Bone marrow (tissue), 2 donors: ENCODE data around the gene FGF18.

Experiments used
- DNase-seq, 2 donors: peaks; one replicate each; lab custom pipeline; 2025; lab: John Stamatoyannopoulos, UW

FGF18 gene

DNA sequence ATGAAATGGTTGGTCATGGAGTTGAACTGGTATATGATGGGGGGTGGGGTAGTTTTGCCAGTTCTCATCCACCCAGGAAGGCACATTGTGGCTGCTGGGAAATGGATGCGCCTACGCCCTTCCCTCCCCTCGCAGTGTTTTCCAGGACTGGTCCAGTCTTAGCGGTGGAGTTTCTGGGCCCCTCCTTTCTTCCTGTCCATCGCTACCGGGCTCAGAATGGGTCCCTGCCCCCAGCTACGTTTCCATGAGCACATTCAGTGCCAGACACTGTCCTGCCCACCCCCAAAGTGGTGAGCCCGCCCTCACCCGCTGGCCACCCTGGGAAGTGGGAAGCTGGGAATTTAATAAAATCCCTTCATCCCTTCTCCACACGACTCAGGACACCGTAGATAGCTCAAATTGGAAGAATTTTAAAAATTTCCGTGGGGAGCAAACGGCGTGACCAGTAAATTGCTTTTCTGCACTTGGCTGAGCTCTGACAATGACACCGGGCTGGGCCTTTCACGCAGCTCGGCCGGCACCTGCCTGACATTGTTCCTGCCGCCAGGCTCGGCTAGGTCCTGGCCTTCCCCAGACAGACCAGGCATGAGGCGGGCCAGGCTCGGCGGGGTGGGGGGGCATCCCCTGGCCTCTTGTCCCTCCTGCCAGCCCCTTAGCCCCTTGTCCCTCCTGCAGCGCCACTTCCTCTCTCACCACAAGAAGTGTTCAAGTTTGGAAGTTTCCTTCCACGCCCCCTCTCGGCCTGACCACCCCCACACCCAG, 3.6 kb downstream of the FGF18 start:
- DNase-seq, result no peak

GRCh38 chr5:171424726-171425125, 5.3 kb downstream of the FGF18 start:
- no peak for DNase-seq

- DNase-seq, result no peak
Observed at GRCh38 chr5:171425596-171426244, 6.3 kb downstream of the FGF18 start.

DNA sequence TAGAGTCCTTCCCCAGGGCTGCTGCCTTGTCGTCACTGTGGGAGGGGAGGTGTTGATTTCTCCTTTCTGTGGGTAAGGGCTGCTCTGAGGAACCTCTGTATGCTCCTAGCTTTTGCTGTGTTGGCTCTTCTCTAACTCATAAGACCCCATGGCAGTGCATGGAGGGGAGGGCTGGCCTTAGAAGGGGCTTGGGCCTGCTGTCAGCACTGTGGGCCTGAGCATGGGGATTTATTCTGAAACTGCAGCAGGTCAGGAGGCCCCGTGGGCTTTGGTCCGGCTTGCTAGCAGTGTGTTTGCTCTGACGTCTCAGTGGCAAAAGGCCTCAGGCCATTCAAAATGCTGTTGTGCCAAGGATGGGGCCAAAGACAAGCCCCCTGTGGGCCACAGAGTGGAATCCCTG, 6.8 kb downstream of the FGF18 start:
- DNase-seq, result no peak

DNA sequence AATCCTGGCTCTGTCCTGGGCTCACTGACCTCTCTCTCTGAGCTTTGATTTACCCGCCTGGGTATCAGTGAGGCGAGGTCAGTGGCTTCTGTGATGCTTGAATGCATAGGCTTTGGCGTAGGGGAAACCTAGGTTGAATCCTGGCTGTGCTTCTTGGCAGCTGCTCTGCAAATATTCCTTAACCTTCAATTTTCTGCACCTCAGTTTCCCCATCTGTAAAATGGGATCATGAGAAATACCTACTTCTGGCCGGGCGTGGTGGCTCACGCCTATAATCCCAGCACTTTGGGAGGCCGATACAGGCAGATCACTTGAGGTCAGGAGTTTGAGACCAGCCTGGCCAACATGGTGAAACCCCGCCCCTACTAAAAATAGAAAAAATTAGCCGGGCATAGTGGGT, 7.2 kb downstream of the FGF18 start:
- DNase-seq, result no peak

DNA sequence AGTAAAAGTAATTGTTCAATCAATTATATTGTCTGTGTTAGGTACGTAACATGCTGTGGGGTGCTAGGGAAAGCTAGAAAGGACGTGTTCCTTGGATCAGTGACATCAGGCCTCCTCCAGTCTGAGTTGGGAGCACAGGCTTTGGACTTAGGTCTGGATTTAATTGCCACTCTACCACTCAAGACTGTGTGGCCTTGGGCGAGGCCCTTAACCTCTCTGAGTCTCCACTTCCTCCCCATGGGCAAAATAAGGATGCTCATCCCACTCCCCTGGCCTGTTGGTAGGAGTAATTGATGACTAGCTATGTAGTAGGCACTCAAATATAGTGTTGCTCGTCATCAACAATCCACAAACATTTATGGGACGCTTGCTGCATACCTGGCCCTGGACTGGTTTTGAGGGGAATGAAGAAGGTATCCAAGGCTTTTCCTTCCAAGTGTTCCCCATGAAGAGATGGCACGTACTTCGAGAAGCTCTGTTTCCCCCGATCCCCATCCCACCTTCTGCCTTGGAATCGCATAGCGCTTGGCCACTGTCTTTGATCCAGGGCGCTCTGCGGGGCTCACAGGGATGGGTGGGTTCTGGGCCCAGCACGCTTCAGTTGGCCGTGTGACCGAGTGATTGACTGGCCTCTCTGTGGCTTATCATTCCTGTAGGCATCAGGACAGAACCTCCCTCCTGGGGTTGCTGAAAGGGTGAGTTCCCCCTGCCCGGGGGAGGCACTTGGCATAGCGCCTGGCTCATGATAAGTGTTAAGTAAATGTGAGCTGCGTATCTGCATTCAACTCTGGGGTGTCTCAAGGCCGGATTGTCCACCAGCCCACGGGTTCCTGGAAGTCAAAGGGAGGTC, 8.1 kb downstream of the FGF18 start:
- no peak for DNase-seq

GRCh38 chr5:171428168-171428696, 8.8 kb downstream of the FGF18 start:
- no peak for DNase-seq

GRCh38 chr5:171428809-171429542, 9.5 kb downstream of the FGF18 start:
- DNase-seq, result no peak

DNA sequence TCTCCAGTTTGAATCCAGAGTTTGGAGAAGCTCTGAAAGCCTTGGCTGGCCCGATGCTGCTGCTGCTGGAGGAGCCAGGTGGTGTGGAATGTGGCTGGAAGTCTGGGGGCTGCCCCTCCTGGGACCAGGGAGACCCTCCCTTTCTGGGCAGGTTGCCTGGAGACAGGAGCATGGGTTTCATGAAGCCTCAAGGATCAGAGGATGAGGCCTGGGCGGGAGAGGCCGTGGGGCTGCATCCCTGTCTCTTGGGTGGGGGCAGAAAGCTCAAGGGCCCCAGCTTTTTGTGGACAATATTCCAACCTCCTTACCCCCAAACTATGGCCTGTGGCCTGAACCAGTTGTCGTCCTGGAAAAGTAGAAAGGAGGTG, 10.1 kb downstream of the FGF18 start:
- no peak for DNase-seq

- DNase-seq, result no peak
Observed at GRCh38 chr5:171431251-171431777, 11.9 kb downstream of the FGF18 start.

- no peak for DNase-seq
Observed at GRCh38 chr5:171432076-171432475, 12.6 kb downstream of the FGF18 start.

DNA sequence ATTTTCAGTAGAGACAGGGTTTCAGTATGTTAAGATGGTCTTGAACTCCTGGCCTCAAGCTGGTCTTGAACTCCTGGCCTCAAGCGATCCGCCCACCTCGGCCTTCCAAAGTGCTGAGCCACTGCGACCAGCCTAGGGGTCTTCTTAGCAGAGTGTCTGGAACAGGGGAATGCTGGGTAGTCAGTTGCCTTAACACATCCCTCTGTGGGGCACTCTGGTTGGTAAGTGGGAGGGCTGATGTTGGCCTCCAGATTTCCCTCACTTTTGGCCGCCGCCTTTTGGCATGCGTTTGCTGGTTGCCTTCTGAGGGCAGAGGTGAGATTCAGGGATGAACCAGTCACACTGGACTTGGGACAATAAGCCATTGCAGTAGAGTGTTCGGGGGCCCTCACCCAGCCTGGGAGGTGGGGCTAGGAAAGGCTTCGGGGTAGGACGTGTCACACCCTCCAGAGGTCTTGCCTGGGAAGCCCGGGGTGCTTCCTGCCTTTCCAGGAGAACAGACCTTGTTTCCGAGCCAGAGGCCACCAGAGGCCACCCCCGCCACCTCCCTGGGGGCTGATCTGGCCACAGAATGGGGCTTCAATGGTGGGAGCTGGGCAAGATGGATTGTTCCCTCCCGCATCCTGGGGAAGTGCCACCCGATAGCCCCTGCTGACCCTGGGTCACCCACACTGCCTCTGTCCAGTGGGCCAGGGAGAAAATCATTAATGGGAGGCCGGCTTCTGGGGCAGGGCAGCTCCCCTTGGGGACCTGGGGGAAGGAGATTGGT, 13.3 kb downstream of the FGF18 start:
- no peak for DNase-seq

- no peak for DNase-seq
Observed at GRCh38 chr5:171433352-171433698, 13.9 kb downstream of the FGF18 start.

DNA sequence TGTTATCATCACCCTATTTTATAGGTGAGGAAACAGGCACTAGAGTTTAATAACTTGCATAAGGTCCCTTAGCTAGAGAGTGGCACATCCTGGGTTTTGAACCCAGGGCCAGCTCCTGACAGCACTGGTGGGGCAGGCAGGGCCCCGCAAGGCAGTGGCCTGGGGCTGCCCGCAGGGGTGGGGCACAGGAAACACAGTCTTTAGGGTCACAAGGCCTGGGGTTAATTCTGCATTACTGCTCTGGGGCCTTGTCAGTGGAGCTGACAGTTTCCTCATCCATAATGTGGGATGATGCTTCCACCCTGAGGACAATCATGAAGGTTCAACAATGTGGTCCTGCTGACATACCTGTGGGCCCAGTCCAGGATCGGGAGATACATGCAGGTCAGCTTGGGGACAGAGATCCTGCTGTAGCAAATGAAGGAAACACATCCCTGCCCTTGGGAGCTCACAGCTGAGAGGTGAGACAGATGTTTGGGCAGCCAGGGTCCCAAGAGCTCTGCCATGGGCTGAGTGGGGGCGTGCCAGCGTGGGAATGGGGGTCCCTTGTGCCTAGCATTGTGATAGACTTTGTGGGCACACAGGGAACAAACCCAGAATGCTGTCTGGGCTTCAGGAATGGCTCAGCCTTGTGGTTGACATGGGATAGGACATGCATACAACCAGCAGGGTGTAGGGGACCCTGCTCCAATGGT, 14.7 kb downstream of the FGF18 start:
- DNase-seq, result no peak

GRCh38 chr5:171434874-171435273, 15.4 kb downstream of the FGF18 start:
- no peak for DNase-seq

GRCh38 chr5:171435908-171436307, 16.5 kb downstream of the FGF18 start:
- no peak for DNase-seq

GRCh38 chr5:171436804-171437285, 17.4 kb downstream of the FGF18 start:
- DNase-seq, result no peak

DNA sequence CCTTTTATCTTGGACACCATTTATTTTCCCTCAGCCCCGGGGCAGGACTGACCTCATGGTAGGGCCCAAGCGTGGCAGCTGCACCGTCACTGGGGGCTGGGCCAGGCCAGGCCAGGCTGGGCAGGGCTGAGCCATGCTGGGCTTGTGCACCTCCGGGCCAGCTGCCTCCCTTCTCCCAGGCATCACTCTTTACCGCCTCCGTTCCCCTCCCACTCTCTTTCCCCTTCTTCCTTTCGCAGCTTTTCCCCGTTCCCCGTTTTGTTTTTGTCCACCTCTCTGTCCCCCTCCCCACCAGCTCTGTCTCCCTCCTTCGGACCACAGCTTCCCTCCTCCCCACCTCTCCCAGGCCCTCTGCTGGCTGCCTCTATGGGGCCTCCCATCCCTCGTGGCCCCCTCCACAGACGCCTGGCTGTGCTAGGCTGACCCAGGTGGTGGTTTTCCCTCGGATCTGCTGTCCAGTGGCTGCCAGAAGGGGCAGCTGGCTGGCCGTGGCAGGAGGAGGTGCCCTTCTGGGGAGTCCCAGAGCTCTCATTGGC, 17.9 kb downstream of the FGF18 start:
- DNase-seq, result no peak

DNA sequence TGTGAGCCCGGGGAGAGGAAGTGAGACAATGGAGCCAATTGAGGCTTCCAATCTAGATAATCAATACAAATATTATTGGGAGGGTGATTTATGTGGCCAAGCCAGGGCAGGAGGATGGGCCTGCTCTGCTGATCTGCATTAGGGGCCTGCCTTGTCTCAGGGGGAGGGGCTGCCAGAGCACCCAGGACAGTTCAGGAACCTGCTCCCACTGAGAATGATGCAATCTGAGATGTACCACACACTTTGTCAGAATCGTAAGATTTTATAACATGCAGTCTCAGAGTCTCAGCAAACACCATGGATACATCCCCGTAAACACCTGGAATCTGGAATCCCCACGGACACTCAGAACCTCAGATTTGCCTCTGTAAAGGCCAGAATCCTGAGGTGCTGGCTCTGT, 19.3 kb downstream of the FGF18 start:
- no peak for DNase-seq

DNA sequence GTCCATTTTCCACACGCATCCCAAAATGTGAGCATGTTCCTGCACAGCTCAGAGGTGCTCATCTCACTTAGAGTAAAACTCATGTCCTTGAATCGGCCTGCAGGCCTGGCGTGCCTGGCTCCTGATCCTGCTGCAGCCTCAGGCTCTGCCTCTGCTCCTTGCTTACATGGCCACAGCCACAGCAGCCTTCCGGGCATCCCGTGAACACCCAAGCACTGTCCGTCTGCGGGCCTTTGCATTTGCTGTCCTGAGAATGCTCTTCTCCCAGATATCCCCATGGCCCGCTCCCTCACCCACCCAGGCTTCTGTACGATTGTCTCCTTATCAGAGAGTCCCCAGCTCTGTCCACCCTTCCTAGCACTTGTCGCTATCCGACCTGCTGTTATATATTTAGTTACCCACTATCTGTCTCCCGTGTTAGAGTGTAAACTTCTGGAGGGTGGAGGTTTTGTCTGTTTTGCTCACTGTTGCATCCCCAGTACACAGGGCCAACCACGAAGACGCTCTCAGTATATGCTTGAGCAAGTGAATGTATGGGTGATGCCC, 21.9 kb downstream of the FGF18 start:
- no peak for DNase-seq
